Measurements from ENCODE around the gene NXPE3.
"Not testable (repeated sequence)": the region's sequence is repeated elsewhere in the genome, so short reads cannot be mapped to it uniquely, and the experiment has no call there.

Gene NXPE3

GRCh38 chr3:101779047-101779821 lies at the start of gene NXPE3:
Gene NXPE3, plus strand, starts transcription at chr3:101779211. Its CDS starts 6,386 bp downstream, at chr3:101785597.
- DNase-seq (ENCODE audit: low read depth, low spot score): peak; percentile 31

- no peak for DNase-seq (ENCODE audit: low read depth, low spot score)
Observed at GRCh38 chr3:101729586-101729985, 49.4 kb upstream of the NXPE3 start.

GRCh38 chr3:101730839-101731238 lies 48.2 kb upstream of the NXPE3 start:
- no peak for DNase-seq (ENCODE audit: low read depth, low spot score)

GRCh38 chr3:101732240-101732641 lies 46.8 kb upstream of the NXPE3 start:
- no peak for DNase-seq (ENCODE audit: low read depth, low spot score)

GRCh38 chr3:101735833-101736232 lies 43.2 kb upstream of the NXPE3 start:
- DNase-seq (ENCODE audit: low read depth, low spot score): no peak

- DNase-seq (ENCODE audit: low read depth, low spot score): not testable (repeated sequence)
Observed at GRCh38 chr3:101741914-101742313, 37.1 kb upstream of the NXPE3 start.

- no peak for DNase-seq (ENCODE audit: low read depth, low spot score)
Observed at GRCh38 chr3:101744811-101745210, 34.2 kb upstream of the NXPE3 start.

- not testable (repeated sequence) for DNase-seq (ENCODE audit: low read depth, low spot score)
Observed at GRCh38 chr3:101745934-101746333, 33.1 kb upstream of the NXPE3 start.

- not testable (repeated sequence) for DNase-seq (ENCODE audit: low read depth, low spot score)
Observed at GRCh38 chr3:101753386-101754113, 25.5 kb upstream of the NXPE3 start.

GRCh38 chr3:101758224-101758623 lies 20.8 kb upstream of the NXPE3 start:
- DNase-seq (ENCODE audit: low read depth, low spot score): no peak

GRCh38 chr3:101762041-101762646 lies 16.9 kb upstream of the NXPE3 start:
- no peak for DNase-seq (ENCODE audit: low read depth, low spot score)

- DNase-seq (ENCODE audit: low read depth, low spot score): not testable (repeated sequence)
Observed at GRCh38 chr3:101777745-101778281, 1.2 kb upstream of the NXPE3 start.

- no peak for DNase-seq (ENCODE audit: low read depth, low spot score)
Observed at GRCh38 chr3:101778385-101779046, 495 bp upstream of the NXPE3 start.

GRCh38 chr3:101779822-101780381 lies 891 bp downstream of the NXPE3 start:
- DNase-seq (ENCODE audit: low read depth, low spot score): no peak

GRCh38 chr3:101780661-101781060 lies 1.6 kb downstream of the NXPE3 start:
- peak; percentile 50 for DNase-seq (ENCODE audit: low read depth, low spot score)

GRCh38 chr3:101781166-101781565 lies 2.2 kb downstream of the NXPE3 start:
- DNase-seq (ENCODE audit: low read depth, low spot score): no peak

GRCh38 chr3:101784855-101785613 lies 6.0 kb downstream of the NXPE3 start:
- DNase-seq (ENCODE audit: low read depth, low spot score): no peak

- no peak for DNase-seq (ENCODE audit: low read depth, low spot score)
Observed at GRCh38 chr3:101791778-101792177, 12.8 kb downstream of the NXPE3 start.

GRCh38 chr3:101796077-101796680 lies 17.2 kb downstream of the NXPE3 start:
- no peak for DNase-seq (ENCODE audit: low read depth, low spot score)

GRCh38 chr3:101801174-101801573 lies 22.2 kb downstream of the NXPE3 start:
- DNase-seq (ENCODE audit: low read depth, low spot score): no peak
